GM10847 (cell line): Measurements from ENCODE around the gene TRAF6.

Experiments
- POLR2A ChIP-seq: IDR thresholded peaks from 2 replicates; pipeline ENCODE4 v1.6.1; 2011; ENCODE audit not compliant: insufficient read length; ENCODE audit errors: extremely low read depth

TRAF6 gene, protein sequence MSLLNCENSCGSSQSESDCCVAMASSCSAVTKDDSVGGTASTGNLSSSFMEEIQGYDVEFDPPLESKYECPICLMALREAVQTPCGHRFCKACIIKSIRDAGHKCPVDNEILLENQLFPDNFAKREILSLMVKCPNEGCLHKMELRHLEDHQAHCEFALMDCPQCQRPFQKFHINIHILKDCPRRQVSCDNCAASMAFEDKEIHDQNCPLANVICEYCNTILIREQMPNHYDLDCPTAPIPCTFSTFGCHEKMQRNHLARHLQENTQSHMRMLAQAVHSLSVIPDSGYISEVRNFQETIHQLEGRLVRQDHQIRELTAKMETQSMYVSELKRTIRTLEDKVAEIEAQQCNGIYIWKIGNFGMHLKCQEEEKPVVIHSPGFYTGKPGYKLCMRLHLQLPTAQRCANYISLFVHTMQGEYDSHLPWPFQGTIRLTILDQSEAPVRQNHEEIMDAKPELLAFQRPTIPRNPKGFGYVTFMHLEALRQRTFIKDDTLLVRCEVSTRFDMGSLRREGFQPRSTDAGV

DNA sequence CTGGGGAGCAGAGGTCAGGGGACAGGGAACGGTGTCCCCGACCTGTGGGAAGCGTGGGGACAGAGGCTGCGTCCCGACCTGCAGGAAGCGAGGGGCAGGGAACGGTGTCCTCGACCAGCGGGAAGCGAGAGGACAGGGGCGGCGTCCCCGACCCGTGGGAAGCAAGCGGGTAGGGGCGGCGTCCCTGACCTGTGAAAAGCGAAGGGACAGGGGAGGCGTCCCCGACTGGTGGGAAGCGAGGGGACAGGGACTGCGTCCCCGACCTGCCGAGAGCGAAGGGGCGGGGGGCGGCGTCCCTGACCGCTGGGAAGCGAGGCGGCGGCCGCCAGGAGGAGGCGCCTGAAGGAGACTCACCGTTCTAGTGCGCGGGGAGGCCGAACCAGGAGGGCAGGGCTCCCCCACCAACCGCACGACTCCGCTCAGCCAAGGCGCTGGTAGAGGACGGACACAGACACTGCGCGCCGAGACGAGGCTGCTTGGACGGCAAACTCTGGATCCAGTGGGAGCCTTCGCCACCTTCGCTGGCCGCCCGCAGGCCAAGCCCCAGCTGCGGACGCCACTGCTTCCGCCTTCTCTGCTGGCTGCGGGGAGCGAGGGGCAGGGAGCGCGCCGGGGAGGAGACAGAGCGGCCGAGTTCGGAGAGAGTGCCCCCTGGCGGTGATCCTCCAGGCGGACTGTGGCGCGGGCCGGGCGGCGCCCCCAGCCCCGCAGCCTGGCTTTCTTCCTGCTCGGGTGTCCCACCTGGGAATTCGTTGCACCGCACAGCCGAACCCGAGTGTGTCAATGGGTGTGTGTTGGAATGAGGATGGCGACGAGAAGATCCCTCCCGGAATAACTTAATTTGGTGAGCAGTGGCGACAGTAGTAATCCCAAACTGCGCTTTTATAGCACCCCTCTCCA lies at the start of gene TRAF6:
TSS of gene TRAF6 (minus strand) at position 579 of the 900 bp plus-strand sequence. CDS start 8,757 bp downstream, outside the sequence.
- peak; percentile 91 for TF ChIP-seq POLR2A

DNA sequence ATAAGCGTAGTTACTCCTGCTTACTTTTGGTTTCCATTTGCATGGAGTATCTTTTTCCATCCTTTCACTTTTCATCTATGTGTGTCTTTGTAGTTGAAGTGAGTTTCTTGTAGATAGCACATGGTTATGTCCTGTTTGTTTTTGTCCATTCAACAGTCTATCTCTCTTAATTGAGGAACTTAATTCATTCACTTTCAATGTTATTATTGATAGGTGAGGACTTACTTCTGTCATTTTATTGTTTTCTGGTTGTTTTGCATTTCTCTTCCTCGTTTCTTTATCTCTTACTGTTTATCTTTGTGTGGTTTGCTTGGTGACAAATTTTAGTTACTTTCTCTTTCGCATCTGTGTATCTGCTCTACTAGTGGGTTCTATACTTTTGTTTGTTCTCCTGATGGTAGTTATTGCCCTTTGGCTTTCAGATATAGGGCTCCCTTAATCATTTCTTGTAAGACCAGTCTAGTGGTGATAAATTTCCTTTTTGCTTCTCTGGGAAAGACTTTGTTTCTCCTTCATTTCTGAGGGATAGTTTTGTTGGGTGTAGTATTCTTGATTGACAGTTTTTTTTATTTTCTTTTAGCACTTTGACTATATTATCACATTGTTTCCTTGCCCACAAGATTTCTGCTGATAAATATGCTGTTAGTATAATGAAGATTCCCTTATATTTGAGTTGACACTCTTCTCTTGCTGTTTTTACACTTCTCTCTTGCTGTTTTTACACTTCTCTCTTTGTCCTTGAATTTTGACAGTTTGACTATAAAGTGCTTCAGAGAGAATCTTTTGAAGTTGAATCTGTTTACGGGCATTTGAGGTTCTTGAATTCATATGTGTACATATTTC lies 48.7 kb upstream of the TRAF6 start:
- no peak for TF ChIP-seq POLR2A

DNA sequence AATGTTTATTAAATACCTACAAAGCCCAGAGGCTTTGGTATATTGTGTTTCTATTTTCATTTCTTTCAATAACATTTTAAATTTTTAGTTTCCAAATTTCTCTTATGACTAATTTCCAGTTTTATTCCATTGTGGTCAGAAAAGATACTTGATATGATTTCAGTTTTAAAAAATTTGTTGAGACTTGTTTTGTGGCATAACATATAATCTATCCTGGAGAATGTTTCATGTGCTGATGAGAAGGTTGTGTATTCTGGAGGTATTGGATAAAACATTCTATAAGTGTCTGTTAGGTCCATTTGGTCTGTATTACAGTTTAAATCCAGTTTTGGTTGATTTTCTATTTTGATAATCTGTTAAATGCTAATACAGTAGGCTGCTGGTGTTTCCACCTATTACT lies 47.9 kb upstream of the TRAF6 start:
- TF ChIP-seq POLR2A, result no peak

DNA sequence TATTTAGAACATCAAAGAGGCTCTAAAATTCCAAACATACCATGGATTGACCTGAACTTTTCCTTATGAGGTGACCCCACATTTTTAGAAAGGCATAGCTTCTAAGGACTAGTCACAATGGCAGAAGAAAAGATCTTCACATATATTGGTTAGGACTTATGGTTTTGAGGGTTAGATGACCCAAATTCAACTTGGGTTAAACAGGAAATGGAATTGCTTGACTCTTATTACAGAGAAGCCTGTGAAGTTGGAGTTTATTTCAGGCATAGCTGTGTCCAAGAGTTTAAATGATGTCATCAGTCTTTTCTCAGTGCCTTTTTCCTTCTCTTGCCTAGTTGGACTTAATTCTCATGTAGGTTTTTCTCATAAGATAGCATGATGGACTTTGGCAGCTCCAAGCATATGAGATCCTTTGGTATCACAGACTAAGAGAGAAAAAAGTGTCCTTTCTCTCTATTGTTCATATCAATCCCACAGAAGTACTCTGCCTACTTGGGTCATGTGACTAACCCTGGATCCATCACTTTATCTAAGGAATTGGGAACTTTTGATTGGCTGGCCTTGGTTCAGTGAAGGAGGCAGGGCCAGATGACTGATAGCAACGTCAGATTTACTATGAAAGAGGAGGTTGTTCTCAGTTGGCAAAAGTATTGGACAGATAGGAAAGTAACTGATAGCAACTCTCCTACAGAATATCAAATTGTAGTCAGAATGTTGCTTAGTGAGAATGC lies 40.5 kb upstream of the TRAF6 start:
- no peak for TF ChIP-seq POLR2A

DNA sequence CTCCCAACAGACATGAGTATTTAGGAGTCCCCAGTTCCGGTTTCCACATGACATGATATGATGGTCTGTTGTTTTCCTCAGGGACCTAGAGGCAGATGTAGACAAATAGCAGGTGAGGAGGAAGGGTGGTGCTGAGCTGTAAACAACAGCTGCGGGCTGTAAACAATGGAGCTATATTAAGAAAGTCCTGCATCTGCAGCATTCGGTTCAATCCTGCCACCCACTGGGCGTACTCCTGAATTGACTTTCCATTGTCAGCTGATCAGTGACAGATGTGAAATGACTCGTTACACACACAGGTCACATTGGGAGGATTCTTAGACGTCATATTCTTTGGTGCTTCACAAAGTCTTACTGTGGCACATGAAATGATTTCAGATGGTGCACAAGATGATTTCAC lies 30.9 kb upstream of the TRAF6 start:
- TF ChIP-seq POLR2A, result no peak

DNA sequence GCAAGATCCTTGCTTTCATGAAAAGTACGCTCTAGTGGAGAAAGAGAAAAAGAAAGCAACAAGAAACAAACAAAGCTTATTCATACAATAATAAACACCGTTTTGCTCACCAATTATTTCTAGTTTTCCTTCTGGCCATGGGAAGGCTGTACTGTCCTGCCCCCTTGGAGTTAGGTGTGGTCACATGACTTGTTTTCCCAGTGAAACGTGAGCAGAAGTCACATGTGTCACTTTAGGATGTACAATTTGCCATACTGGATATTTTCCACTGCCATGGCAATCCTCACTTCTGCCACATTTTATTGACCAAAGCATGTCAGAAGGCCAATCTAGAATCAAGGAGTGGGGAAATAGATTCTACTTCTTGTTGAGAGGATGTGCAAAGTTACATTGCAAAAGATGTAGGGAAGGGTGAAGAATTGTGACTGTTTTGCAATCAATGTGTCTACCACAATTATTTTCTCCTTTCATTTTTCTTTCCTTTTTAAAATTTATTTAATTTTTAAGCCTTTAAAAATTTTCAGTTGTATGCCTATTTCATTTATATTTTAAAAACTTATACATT lies 24.3 kb upstream of the TRAF6 start:
- no peak for TF ChIP-seq POLR2A

DNA sequence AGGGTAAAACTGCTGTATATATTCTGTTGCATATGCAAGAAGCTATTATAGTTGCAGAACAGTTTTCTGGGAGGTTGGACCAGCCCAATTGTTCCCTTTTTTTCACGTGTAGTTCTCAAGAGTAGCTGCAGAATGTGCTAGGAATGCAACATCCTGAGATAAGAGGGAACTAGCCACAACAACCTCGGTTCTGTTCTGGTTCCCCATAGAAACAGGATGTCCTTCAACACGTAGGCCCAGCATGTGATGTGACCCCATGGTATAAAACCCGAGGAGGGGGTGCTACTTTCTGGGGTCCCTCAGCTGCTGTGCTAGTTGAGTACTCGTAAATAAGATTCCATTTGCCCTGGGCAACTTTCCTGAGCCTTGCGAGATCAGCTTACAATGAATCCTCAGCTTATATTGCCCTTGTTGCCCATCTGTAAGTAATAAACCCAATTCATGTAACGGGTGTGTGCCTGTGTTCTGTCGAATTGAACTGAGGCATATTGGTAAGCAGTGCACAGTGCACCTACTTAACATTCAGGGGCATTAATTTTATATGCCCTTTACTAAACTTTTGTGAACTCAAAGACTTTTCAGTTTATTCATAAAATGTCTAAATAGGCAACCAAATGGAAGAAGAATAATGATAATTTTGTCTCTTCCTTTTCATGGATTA lies 23.0 kb upstream of the TRAF6 start:
- no peak for TF ChIP-seq POLR2A

DNA sequence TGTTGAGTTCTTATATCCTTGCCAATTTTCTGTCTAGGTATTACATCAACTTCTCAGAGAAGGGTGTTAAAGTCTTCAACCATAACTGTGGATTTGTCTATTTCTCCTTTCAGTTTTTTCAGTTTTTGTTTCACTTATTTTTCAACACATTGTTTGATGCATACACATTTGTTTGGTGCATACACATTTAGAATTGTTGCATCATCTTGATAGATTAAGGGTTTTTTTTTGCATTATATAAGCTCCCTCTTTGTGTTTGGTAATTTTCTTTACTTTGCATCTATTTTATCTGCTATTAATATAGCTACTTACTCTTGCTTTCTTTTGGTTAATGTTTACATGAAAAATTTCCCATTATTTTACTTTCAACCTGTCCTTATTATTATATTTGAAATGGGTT lies 20.8 kb upstream of the TRAF6 start:
- no peak for TF ChIP-seq POLR2A

DNA sequence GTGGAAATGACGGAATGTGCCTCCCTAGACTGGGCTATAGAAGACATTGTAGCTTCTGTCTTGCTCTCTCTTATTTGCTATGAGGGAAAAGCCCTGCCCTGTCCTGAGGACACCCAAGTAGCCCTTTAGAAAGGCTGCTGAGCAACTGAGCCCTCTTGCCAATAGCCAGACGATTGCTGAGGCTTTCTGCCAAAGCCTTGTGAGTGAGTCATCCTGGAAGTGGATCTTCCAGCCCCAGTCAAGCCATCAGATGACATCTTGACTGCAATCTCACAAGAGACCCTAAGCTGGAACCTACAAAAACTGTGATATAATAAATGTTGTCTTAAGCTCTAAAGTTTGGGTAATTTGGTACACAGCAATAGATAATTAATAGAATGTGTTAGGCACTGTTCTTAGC lies 3.9 kb upstream of the TRAF6 start:
- TF ChIP-seq POLR2A, result no peak

DNA sequence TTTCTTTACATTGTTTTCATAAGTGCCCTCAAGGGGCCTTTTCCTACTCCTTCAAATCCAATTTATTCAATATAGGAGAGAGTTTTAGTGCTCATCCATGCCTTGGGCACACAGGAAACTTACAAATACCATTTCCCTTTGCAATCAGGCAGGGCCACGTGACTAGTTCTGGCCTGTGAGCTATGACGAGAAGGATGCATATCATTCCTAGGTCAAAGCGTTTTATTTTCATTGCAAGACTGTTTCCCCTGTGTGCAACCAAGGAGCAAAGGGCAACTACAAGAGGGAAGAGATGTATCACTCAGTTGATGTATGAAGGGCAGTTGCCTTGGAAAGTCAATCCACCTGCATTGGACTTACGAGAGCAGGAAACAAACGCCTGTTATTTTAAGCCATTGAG lies 1.9 kb upstream of the TRAF6 start:
- no peak for TF ChIP-seq POLR2A

DNA sequence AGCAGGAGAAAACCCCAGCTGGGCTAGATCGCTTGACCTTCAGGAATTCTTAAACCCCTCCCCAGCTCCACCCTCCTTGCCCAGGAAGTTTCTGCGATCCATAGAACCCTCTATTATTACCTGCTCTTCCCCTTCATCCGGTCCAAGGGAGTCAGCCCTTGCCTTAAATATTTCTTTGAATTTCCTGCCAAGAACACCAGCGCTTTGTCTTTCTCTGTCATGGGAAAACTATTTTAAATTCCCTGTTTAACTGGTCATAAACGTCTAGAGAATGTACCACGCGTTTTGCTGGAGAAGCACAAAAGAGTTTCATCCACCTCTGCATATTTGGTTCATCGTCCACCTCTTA lies 496 bp upstream of the TRAF6 start:
- TF ChIP-seq POLR2A, result no peak

DNA sequence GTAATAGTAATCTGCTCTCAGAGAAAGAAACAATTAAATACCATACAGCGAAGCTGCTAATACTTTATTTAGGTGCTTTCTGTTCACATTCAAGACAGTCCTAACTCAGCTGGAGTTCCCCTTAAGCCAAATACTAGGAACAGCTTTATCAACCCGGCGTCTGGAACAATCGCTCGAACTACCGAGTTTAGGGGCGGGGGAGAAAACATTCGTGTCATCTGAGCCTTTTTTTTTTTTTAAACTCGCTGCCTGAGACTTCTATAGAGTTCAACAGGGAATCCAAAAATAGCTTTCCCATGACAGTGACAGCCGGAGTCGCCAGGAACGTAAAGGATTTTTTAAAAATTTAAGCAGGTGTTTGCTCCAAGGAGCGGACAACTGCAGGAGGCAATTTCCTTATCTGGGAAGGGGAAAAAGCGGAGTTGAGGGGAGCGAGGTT lies 852 bp downstream of the TRAF6 start:
- no peak for TF ChIP-seq POLR2A

DNA sequence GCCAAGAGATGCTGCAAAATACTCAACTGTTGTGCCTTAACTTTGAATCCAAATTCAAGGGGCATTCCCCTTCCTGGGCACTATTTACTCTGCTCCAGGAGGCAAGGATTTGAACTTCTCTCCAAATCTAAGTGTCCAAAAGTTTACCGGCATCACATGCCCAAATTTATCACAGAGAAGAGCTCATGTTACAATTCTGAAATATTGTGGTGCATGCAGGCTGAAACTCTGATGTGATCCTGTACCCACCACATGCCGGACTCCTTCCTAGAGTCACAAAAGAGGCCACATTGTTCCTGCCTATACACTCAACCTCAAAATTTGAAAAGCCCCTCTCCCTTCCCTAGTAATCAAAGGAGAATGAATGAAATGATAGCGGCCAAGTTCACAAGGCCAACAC lies 1.3 kb downstream of the TRAF6 start:
- TF ChIP-seq POLR2A, result no peak
